RWPE1 (cell line): ENCODE measurements around the gene CPEB3.

Experiments used
- CTCF ChIA-PET: fragments of 350-600 bp; sonication (Branson Sonifier 250); formaldehyde crosslinking; extraction: SDS; loops from one replicate; lab custom pipeline; 2021; lab: Yijun Ruan, JAX
- POLR2A ChIA-PET: fragments of 400-600 bp; formaldehyde crosslinking; extraction: SDS; loops from one replicate; lab custom pipeline; 2020; ENCODE audit warnings: antibody characterized with exemption; ENCODE audit not compliant: low non-redundant PET; lab: Yijun Ruan, JAX
- DNase-seq: peaks from one replicate; pipeline ENCODE4 v3.0.0; 2012; ENCODE audit warnings: low spot score
- H3K27ac ChIP-seq: fragments of 450-650 bp; 2 replicates; pipeline ENCODE4 v1.5.1; 2017
- TF ChIP-seq, protein P1 (sequence below): fragments of 450-650 bp; conservative IDR thresholded peaks from 2 replicates; pipeline ENCODE4 v1.5.1; 2017; ENCODE audit warnings: low read depth, mild to moderate bottlenecking

The CPEB3 gene

DNA sequence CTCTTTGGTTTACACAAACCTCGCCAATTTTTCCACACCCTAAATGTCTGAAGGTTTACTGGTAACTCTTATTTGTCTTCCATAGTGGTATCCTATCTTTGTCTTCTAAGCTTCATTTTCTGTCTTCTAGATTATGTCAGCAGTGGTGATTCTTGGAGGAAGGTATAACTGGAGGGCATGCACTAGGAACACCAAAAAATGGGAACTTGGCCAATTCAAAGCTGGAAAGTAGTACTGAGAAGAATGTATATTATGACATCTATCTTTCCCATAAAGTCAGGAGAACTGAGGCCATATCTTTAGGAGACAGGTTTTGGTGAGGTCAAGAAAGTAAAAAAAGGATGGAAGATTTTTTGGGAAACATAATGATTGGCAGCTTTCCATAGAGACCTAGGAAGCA, 113.3 kb downstream of the CPEB3 start:
- H3K27ac ChIP-seq: no peak overlapping the region
- no peak for DNase-seq
- POLR2A ChIA-PET: no interaction called here
- CTCF ChIA-PET: interaction anchor here (0.6 kb wide), 2 partner anchors 17 to 42 kb away, joined by 3 to 5 read pairs; no protein-coding TSS in a partner anchor
- TF ChIP-seq, protein P1, sequence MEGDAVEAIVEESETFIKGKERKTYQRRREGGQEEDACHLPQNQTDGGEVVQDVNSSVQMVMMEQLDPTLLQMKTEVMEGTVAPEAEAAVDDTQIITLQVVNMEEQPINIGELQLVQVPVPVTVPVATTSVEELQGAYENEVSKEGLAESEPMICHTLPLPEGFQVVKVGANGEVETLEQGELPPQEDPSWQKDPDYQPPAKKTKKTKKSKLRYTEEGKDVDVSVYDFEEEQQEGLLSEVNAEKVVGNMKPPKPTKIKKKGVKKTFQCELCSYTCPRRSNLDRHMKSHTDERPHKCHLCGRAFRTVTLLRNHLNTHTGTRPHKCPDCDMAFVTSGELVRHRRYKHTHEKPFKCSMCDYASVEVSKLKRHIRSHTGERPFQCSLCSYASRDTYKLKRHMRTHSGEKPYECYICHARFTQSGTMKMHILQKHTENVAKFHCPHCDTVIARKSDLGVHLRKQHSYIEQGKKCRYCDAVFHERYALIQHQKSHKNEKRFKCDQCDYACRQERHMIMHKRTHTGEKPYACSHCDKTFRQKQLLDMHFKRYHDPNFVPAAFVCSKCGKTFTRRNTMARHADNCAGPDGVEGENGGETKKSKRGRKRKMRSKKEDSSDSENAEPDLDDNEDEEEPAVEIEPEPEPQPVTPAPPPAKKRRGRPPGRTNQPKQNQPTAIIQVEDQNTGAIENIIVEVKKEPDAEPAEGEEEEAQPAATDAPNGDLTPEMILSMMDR: no peak

GRCh38 chr10:92175164-92175563, 115.7 kb downstream of the CPEB3 start:
- no peak overlapping the region for H3K27ac ChIP-seq
- ChIA-PET POLR2A (no interaction called here), CTCF (interaction anchor here (0.6 kb wide), 1 partner anchor 13 kb away, joined by 3 read pairs; no protein-coding TSS in a partner anchor)
- no peak for DNase-seq
- TF ChIP-seq, protein P1: no peak

GRCh38 chr10:92173996-92174395, 116.9 kb downstream of the CPEB3 start:
- ChIA-PET CTCF (interaction anchor here (0.5 kb wide), 1 partner anchor 343 kb away, joined by 3 read pairs; no protein-coding TSS in a partner anchor), POLR2A (no interaction called here)
- TF ChIP-seq, protein P1: no peak
- H3K27ac ChIP-seq: no peak overlapping the region
- DNase-seq: no peak

- POLR2A ChIA-PET: no interaction called here
- DNase-seq: no peak
- no peak overlapping the region for H3K27ac ChIP-seq
- TF ChIP-seq, protein P1: no peak
- CTCF ChIA-PET: no interaction called here
These were observed 126.7 kb downstream of the CPEB3 start for GRCh38 chr10:92164036-92164696.

DNA sequence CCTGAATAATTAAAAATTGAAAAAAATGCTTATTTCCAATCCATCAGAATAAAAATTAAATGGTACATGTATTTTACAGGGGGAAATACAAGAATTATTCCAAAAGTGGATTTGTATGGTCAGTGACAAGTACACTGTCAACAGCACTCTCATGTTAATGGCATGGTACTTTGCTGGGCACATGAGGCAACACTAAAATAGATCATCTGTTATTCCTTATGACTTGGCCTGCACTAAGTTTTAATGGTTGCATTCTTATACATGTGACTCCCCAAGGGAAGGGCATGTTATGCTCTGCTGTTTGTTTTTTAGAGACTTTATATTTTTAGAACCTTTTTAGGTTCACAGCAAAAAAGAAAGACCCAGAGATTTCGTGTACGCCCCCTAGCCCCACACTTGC, 128.3 kb downstream of the CPEB3 start:
- TF ChIP-seq, protein P1: no peak
- CTCF ChIA-PET: interaction anchor here (0.6 kb wide), 2 partner anchors 13 to 18 kb away, joined by 3 to 4 read pairs; no protein-coding TSS in a partner anchor
- no peak overlapping the region for H3K27ac ChIP-seq
- POLR2A ChIA-PET: no interaction called here
- DNase-seq: no peak

GRCh38 chr10:92156874-92157773, 133.8 kb downstream of the CPEB3 start:
- H3K27ac ChIP-seq: no peak overlapping the region
- no peak for DNase-seq
- CTCF ChIA-PET: no interaction called here
- TF ChIP-seq, protein P1: no peak
- POLR2A ChIA-PET: no interaction called here
